HFF-Myc (cell line): ENCODE data around the gene TMEM245.

Experiments
- DNase-seq: peaks from one replicate; pipeline ENCODE4 v3.0.0-alpha.2; 2011; ENCODE audit warnings: low read depth; ENCODE audit errors: extremely low read depth
- H3K4me3 ChIP-seq: replicated peaks from 2 replicates; pipeline ENCODE4 v1.5.1; 2011; ENCODE audit warnings: low read depth, mild to moderate bottlenecking, control low read depth, low read length
- CTCF ChIP-seq: IDR thresholded peaks from 2 replicates; pipeline ENCODE4 v1.5.1; 2012; ENCODE audit warnings: mild to moderate bottlenecking, low read depth, low read length, control low read depth; ENCODE audit errors: missing control alignments

The TMEM245 gene

GRCh38 chr9:109101810-109102209, 17.9 kb downstream of the TMEM245 start:
- no peak for DNase-seq
- TF ChIP-seq CTCF = no peak
- no peak overlapping the region for H3K4me3 ChIP-seq

GRCh38 chr9:109101202-109101595, 18.5 kb downstream of the TMEM245 start:
- no peak for DNase-seq
- no peak overlapping the region for H3K4me3 ChIP-seq
- TF ChIP-seq CTCF = no peak

GRCh38 chr9:109100543-109101201, 19.1 kb downstream of the TMEM245 start:
- DNase-seq = no peak
- no peak overlapping the region for H3K4me3 ChIP-seq
- no peak for TF ChIP-seq CTCF

- TF ChIP-seq CTCF = no peak
- no peak overlapping the region for H3K4me3 ChIP-seq
Observed at GRCh38 chr9:109098960-109099308, 20.8 kb downstream of the TMEM245 start.

GRCh38 chr9:109098171-109098959, 21.4 kb downstream of the TMEM245 start:
- peak; percentile 43 for TF ChIP-seq CTCF
- DNase-seq = no peak
- H3K4me3 ChIP-seq = no peak overlapping the region

More at GRCh38 chr9:109098960-109099308, 20.8 kb downstream of the TMEM245 start:
- no peak for DNase-seq

GRCh38 chr9:109097146-109097545, 22.6 kb downstream of the TMEM245 start:
- TF ChIP-seq CTCF = no peak

More at GRCh38 chr9:109097146-109097545, 22.6 kb downstream of the TMEM245 start:
- H3K4me3 ChIP-seq = no peak overlapping the region
- DNase-seq = no peak
